Testis (tissue), 2 donors: Measurements from ENCODE around the gene GNA14.

ENCODE experiments used
- POLR2A ChIP-seq: fragments of 450-650 bp; IDR thresholded peaks from one replicate; pipeline ENCODE4 v1.6.1; 2017; ENCODE audit warnings: antibody characterized with exemption, mild to moderate bottlenecking, moderate library complexity
- TF ChIP-seq, protein P1 (sequence below), 3 experiments: fragments of 450-650 bp in 2 of 3; fragments of 200-600 bp in 1 of 3; sonication (generic) in 1 of 3; IDR thresholded peaks; one replicate each; pipeline ENCODE4 v1.5.1; 2016 to 2019; ENCODE audit warnings: antibody characterized with exemption in 3 of 3, mild to moderate bottlenecking in 2 of 3, moderate library complexity in 1 of 3

- TF ChIP-seq, protein P1, sequence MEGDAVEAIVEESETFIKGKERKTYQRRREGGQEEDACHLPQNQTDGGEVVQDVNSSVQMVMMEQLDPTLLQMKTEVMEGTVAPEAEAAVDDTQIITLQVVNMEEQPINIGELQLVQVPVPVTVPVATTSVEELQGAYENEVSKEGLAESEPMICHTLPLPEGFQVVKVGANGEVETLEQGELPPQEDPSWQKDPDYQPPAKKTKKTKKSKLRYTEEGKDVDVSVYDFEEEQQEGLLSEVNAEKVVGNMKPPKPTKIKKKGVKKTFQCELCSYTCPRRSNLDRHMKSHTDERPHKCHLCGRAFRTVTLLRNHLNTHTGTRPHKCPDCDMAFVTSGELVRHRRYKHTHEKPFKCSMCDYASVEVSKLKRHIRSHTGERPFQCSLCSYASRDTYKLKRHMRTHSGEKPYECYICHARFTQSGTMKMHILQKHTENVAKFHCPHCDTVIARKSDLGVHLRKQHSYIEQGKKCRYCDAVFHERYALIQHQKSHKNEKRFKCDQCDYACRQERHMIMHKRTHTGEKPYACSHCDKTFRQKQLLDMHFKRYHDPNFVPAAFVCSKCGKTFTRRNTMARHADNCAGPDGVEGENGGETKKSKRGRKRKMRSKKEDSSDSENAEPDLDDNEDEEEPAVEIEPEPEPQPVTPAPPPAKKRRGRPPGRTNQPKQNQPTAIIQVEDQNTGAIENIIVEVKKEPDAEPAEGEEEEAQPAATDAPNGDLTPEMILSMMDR (IDR thresholded peaks at IDR 0.05): no peak
- TF ChIP-seq POLR2A: no peak
Observed at GRCh38 chr9:77512876-77513275, 135.2 kb downstream of the GNA14 start.
